K562 (cell line): ENCODE results near the gene PTAR1. TPM values are rescaled to one million over a fixed set of nuclear protein-coding genes. Genes with fewer than 3 reads are reported as not detected.

Source experiments
- ATAC-seq: fragments of 200-7000 bp; cut with Tn5 transposase; 3 replicates; pipeline ENCODE4 v1.9.1; 2020; ENCODE audit warnings: moderate library complexity
- BruUV-seq: library from RNA; stranded (reverse); fragments of 400-500 nt; replicated peaks from 2 replicates; lab custom pipeline; 2021; lab: Mats Ljungman, UMichigan
- CTCF ChIA-PET: fragments of 300-600 bp; formaldehyde crosslinking; extraction: SDS; loops from one replicate; lab custom pipeline; 2021; ENCODE audit warnings: low intra/inter-chr PET ratio; lab: Yijun Ruan, JAX
- POLR2A ChIA-PET: fragments of 300-600, 350-650 bp; sonication (Branson Sonifier 250); formaldehyde crosslinking; extraction: SDS; loops from one replicate; lab custom pipeline; 2021; ENCODE audit warnings: antibody characterized with exemption, inconsistent platforms; lab: Yijun Ruan, JAX
- DNase-seq, 4 experiments: peaks; one replicate each; pipeline versions ENCODE4 v3.0.0 to v3.0.0-alpha.2; 2011 to 2018; ENCODE audit warnings: low spot score in 3 of 4, mixed read lengths in 3 of 4; ENCODE audit errors: extremely low read depth in 1 of 4
- FAIRE-seq: peaks from 2 replicates; lab custom pipeline; 2011; peaks lifted over from hg19 to GRCh38; lab: Jason Lieb, UNC
- H2AFZ ChIP-seq: 2 replicates; pipeline ENCODE4 v1.6.0; 2011; ENCODE audit warnings: low read depth, low read length, control low read depth, inconsistent platforms
- H3K27ac ChIP-seq: fragments of 200-600 bp; 3 replicates; pipeline ENCODE4 v1.8.0; 2011; ENCODE audit warnings: low read depth, mild to moderate bottlenecking, control low read depth, inconsistent platforms, low read length, moderate library complexity, mixed read lengths; ENCODE audit errors: extremely low read depth
- H3K27me3 ChIP-seq, 2 experiments: fragments of 300-600 bp in 1 of 2; 2 replicates in 1 of 2; 3 replicates in 1 of 2; pipeline versions ENCODE4 v1.6.0 to v1.8.0; 2011; ENCODE audit warnings: inconsistent platforms in 2 of 2, low read length in 2 of 2, mild to moderate bottlenecking in 1 of 2, mixed read lengths in 1 of 2, moderate library complexity in 1 of 2; ENCODE audit not compliant: control insufficient read depth in 2 of 2, insufficient read depth in 2 of 2
- H3K36me3 ChIP-seq: fragments of 300-600 bp; 3 replicates; pipeline ENCODE4 v1.8.0; 2011; ENCODE audit warnings: mild to moderate bottlenecking, low read length, inconsistent platforms; ENCODE audit not compliant: control insufficient read depth, insufficient read depth
- H3K4me1 ChIP-seq, 2 experiments: fragments of 200-600 bp in 1 of 2; replicated peaks in 1 of 2; 2 replicates in 1 of 2; 3 replicates in 1 of 2; pipeline versions ENCODE4 v1.5.1 to v1.8.0; 2011; ENCODE audit warnings: inconsistent platforms in 2 of 2, low read length in 2 of 2, mild to moderate bottlenecking in 1 of 2, mixed read lengths in 1 of 2, moderate library complexity in 1 of 2; ENCODE audit not compliant: control insufficient read depth in 2 of 2, insufficient read depth in 2 of 2
- H3K4me2 ChIP-seq: 2 replicates; pipeline ENCODE4 v1.6.1; 2011; ENCODE audit warnings: low read length, control low read depth, inconsistent platforms, mixed read lengths; ENCODE audit not compliant: insufficient read depth
- H3K4me3 ChIP-seq: fragments of 200-600 bp; sonication (generic), shearing (Covaris generic); 2 replicates; pipeline ENCODE4 v1.5.1; 2016; ENCODE audit warnings: control low read depth, inconsistent platforms
- H3K79me2 ChIP-seq: fragments of 200-600 bp; 3 replicates; pipeline ENCODE4 v1.8.0; 2011; ENCODE audit warnings: low read length, inconsistent platforms; ENCODE audit not compliant: control insufficient read depth, insufficient read depth
- H3K9ac ChIP-seq, 2 experiments: 2 replicates each; pipeline versions ENCODE4 v1.6.0 to v1.6.1; 2011; ENCODE audit warnings: low read depth in 2 of 2, low read length in 2 of 2, control low read depth in 1 of 2, inconsistent platforms in 1 of 2, mild to moderate bottlenecking in 1 of 2, mixed read lengths in 1 of 2; ENCODE audit not compliant: insufficient read depth in 1 of 2
- H3K9me1 ChIP-seq: one replicate; pipeline ENCODE4 v1.6.0; 2011; ENCODE audit warnings: inconsistent platforms, mild to moderate bottlenecking, low read length, moderate library complexity; ENCODE audit not compliant: control insufficient read depth, insufficient read depth
- H3K9me3 ChIP-seq: replicated peaks from 2 replicates; pipeline ENCODE4 v1.5.1; 2011; ENCODE audit warnings: low read depth, low read length, inconsistent platforms; ENCODE audit not compliant: control insufficient read depth, insufficient read depth
- H4K20me1 ChIP-seq: replicated peaks from 2 replicates; pipeline ENCODE4 v1.6.1; 2011; ENCODE audit warnings: low read length, inconsistent platforms, mixed read lengths; ENCODE audit not compliant: control insufficient read depth, insufficient read depth
- CCAR2 ChIP-seq: fragments of 200-400 bp; formaldehyde crosslinking; IDR thresholded peaks from 2 replicates; pipeline ENCODE4 v1.6.1; 2017; ENCODE audit warnings: mild to moderate bottlenecking, low read depth, low read length
- CXXC5 ChIP-seq: fragments of 250-450 bp; sonication (Bioruptor Pico); IDR thresholded peaks from 2 replicates; pipeline ENCODE4 v1.8.0; 2022; ENCODE audit warnings: inconsistent platforms, mild to moderate bottlenecking, moderate library complexity
- ELK3 ChIP-seq: fragments of 450-650 bp; formaldehyde crosslinking; IDR thresholded peaks from 2 replicates; pipeline ENCODE4 v1.4.0; 2020; ENCODE audit warnings: mild to moderate bottlenecking
- HMGXB4 ChIP-seq: sonication (generic); formaldehyde crosslinking; IDR thresholded peaks from 2 replicates; pipeline ENCODE4 v1.8.1; 2023; ENCODE audit warnings: mild to moderate bottlenecking, missing genetic modification reagents
- KLF6 ChIP-seq: fragments of 250-450 bp; sonication (Bioruptor Pico); IDR thresholded peaks from 2 replicates; pipeline ENCODE4 v1.4.0; 2020; ENCODE audit warnings: mild to moderate bottlenecking, moderate library complexity, borderline replicate concordance
- L3MBTL2 ChIP-seq: fragments of 450-650 bp; IDR thresholded peaks from 2 replicates; pipeline ENCODE4 v1.6.1; 2016; ENCODE audit warnings: mild to moderate bottlenecking, moderate library complexity
- TAF15 ChIP-seq: fragments of 200-400 bp; formaldehyde crosslinking; IDR thresholded peaks from 2 replicates; pipeline ENCODE4 v1.6.1; 2017; ENCODE audit warnings: mild to moderate bottlenecking, low read depth, low read length, moderate library complexity
- ZBTB9 ChIP-seq: fragments of 450-650 bp; formaldehyde crosslinking; IDR thresholded peaks from 2 replicates; pipeline ENCODE4 v1.4.0; 2020; ENCODE audit warnings: mild to moderate bottlenecking, moderate library complexity
- ZNF354B ChIP-seq: fragments of 250-450 bp; sonication (Bioruptor Pico); IDR thresholded peaks from 2 replicates; pipeline ENCODE4 v1.4.0; 2020
- WGBS: fragments of 100-300 bp; shearing (Covaris generic); methylation state at CpG from one replicate; pipeline ENCODE4 v1.1.6; 2016; ENCODE audit warnings: low coverage, mixed read lengths; ENCODE audit not compliant: insufficient coverage; ENCODE audit errors: missing lambda C conversion rate; 5-methylcytosine and 5-hydroxymethylcytosine counted together
- in situ Hi-C: fragments of 300-500 bp; cut with MboI; formaldehyde crosslinking; loops from 4 replicates; pipeline ENCODE4 v1.15.0; 2018; ENCODE audit warnings: inconsistent platforms, mixed read lengths
- intact Hi-C: fragments of 100-400 bp; cut with micrococcal nuclease; formaldehyde crosslinking; loops from 2 replicates; pipeline ENCODE4 v1.14.2; 2022
- polyA plus RNA-seq, 8 experiments: library from polyadenylated mRNA; depleted of rRNA in 4 of 8; stranded (reverse) in 5 of 8; unstranded in 3 of 8; fragments of >200 nt; fragmentation: Nextera tagmentation in 2 of 8; fragmentation: Illumina TruSeq in 1 of 8; extraction: Ambion mirVana in 2 of 8; extraction: Trizol in 1 of 8; gene quantifications; 2 replicates each; pipeline versions ENCODE4 v1.2.1 to v1.2.3, GENCODE V29; 2011 to 2014; ENCODE audit warnings: inconsistent platforms in 1 of 8, missing spikeins in 1 of 8
- total RNA-seq, 7 experiments: library from RNA; depleted of rRNA in 6 of 7; stranded (reverse); fragments of >200 nt in 6 of 7; fragmentation: Illumina TruSeq in 2 of 7; extraction: Trizol in 2 of 7; gene quantifications; 2 replicates each; pipeline versions ENCODE4 v1.2.1 to v1.2.3, GENCODE V29; 2011 to 2021; ENCODE audit warnings: low replicate concordance in 1 of 7

PTAR1 gene
- total and polyA plus RNA-seq, 9 of the 15 experiments (the other 6 are each of a cell fraction or from before 2014, with no cell fraction given) = 10.1 to 48.0 (median 28.0) TPM

- TF ChIP-seq CXXC5 (CRISPR knock-in tag) (no peak), ZNF354B (CRISPR knock-in tag) (no peak), KLF6 (CRISPR knock-in tag) (no peak), L3MBTL2 (no peak), ZBTB9 (CRISPR knock-in tag) (no peak), HMGXB4 (CRISPR knock-in tag) (no peak), TAF15 (no peak), CCAR2 (no peak), ELK3 (CRISPR knock-in tag) (no peak)
- TF ChIP-seq, all 486 proteins: peak for 0
- CTCF ChIA-PET = no interaction called here
- Histone ChIP-seq H3K9ac (no peak overlapping the region), H3K9me1 (no peaks in the 10 kb centered on the region), H3K4me3 (no peak overlapping the region), H3K79me2 (no peaks in the 10 kb centered on the region), H2AFZ (no peak overlapping the region), H3K4me2 (no peak overlapping the region), H3K4me1 (peaks cover 0 to 7% of the 10 kb centered on the region in 2 experiments; a peak in 3 of 5 replicates), H3K9me3 (no peaks in the 10 kb centered on the region), H3K27me3 (no peaks in the 10 kb centered on the region), H3K36me3 (no peaks in the 10 kb centered on the region), H3K27ac (no peak overlapping the region), H4K20me1 (no peaks in the 10 kb centered on the region)
- no TSS peak for BruUV-seq
- no peak for FAIRE-seq
- ATAC-seq = no peak
- intact Hi-C loops = no loop called here
- 45% methylated on average over 1 of the region's 1 CpG for WGBS
- DNase-seq = no peak
- POLR2A ChIA-PET = no interaction called here
- in situ Hi-C loops = no loop called here
These were observed 8.9 kb upstream of the PTAR1 start for GRCh38 chr9:69768716-69769115.
